ENCODE measurements around the gene SORBS2. TPM values are rescaled to one million over a fixed set of nuclear protein-coding genes. Genes with fewer than 3 reads are reported as not detected.

SORBS2 gene
- total RNA-seq, 1 experiment from 2014 or later = 44.5 TPM

DNA sequence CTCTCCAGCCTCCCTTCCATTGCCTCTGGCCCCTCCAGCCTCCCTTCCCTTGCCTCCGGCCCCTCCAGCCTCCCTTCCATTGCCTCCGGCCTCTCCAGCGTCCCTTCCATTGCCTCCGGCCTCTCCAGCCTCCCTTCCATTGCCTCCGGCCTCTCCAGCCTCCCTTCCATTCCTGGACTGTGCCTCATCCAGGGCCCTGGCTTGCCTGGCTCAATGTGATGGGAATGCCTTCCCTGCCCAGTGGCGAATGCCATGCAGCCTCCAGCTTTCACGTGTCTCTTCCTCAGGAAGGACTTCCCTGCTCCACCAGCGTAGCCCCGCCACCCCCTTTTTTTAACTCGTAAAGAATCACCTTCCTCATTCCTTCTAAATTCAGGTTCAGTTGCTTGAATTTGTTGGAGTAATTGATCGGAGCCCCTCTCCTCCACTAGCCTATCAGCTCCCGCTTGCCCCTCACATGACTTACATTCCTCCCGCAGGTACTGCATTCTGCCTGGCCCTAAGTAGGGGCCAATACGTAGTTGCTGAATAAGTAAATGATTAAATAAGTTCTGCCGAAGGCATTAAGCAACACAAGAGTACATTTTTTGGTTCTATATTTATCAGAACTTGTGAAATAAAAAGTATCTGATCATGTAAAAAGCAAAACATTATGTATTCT is 30.3 kb downstream of the SORBS2 start:
- H3K27me3 Mint-ChIP-seq (ENCODE audit: low read depth) = no peaks in the 10 kb centered on the region
- no peak overlapping the region for H3K27ac Mint-ChIP-seq
- ATAC-seq (no peak), DNase-seq (ENCODE audit: low spot score) (no peak)
- H3K36me3 Mint-ChIP-seq = no peaks in the 10 kb centered on the region
- H3K4me1 Mint-ChIP-seq = peaks cover 44% of the 10 kb centered on the region
- POLR2A ChIA-PET = no interaction called here
- no peak overlapping the region for H3K4me3 Mint-ChIP-seq
- CTCF ChIA-PET = no interaction called here
- TF ChIP-seq TEAD4 (CRISPR knock-in tag; IDR thresholded peaks at IDR 0.05) (no peak), HMGA2 (CRISPR knock-in tag; IDR thresholded peaks at IDR 0.05) (no peak), USF2 (CRISPR knock-in tag; IDR thresholded peaks at IDR 0.05) (peak; percentile 51)
- TF ChIP-seq, protein P1, sequence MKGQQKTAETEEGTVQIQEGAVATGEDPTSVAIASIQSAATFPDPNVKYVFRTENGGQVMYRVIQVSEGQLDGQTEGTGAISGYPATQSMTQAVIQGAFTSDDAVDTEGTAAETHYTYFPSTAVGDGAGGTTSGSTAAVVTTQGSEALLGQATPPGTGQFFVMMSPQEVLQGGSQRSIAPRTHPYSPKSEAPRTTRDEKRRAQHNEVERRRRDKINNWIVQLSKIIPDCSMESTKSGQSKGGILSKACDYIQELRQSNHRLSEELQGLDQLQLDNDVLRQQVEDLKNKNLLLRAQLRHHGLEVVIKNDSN (CRISPR knock-in tag; IDR thresholded peaks at IDR 0.05) = 0 out of 2 replicates have a peak, but pooled peaks have one; percentile 22
- H3K9me3 Mint-ChIP-seq = peaks cover 6% of the 10 kb centered on the region; the same call in 1 of the 2 replicates

DNA sequence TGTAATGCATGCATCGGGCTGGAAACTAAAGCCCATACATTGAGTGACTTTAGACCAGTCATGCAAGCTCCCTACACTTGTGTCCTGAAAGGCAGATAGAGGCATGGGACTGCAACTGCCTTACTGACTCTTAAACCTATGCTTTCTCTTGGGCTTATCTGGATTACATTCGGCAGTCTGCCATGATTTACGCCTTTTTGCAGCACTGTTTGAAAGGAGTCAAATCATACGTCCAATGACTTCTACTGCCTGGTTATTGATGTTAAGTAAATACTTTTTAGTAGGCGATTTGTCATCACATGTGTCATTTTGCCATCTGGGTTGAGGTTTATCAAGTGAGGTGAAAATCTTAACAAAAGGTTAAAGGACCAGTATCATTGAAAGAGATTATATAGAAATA is 31.5 kb downstream of the SORBS2 start:
- H3K4me3 Mint-ChIP-seq = no peak overlapping the region
- no peak for TF ChIP-seq JUN (CRISPR knock-in tag; IDR thresholded peaks at IDR 0.05)
- no peak for TF ChIP-seq ZNF423 (CRISPR knock-in tag; IDR thresholded peaks at IDR 0.05)
- TF ChIP-seq NR3C1 (CRISPR knock-in tag; conservative IDR thresholded peaks at IDR 0.05; ENCODE audit: low read depth) = no peak
- TF ChIP-seq NFATC4 (CRISPR knock-in tag; IDR thresholded peaks at IDR 0.05) = no peak
- TF ChIP-seq TP53 (CRISPR knock-in tag; IDR thresholded peaks at IDR 0.05) = no peak
- TF ChIP-seq MYBL2 (CRISPR knock-in tag; IDR thresholded peaks at IDR 0.05) = no peak
- TF ChIP-seq, protein P2, sequence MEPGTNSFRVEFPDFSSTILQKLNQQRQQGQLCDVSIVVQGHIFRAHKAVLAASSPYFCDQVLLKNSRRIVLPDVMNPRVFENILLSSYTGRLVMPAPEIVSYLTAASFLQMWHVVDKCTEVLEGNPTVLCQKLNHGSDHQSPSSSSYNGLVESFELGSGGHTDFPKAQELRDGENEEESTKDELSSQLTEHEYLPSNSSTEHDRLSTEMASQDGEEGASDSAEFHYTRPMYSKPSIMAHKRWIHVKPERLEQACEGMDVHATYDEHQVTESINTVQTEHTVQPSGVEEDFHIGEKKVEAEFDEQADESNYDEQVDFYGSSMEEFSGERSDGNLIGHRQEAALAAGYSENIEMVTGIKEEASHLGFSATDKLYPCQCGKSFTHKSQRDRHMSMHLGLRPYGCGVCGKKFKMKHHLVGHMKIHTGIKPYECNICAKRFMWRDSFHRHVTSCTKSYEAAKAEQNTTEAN (CRISPR knock-in tag; IDR thresholded peaks at IDR 0.05) = no peak
- TF ChIP-seq SMAD3 (CRISPR knock-in tag; IDR thresholded peaks at IDR 0.05; ENCODE audit: borderline replicate concordance) = no peak
- no peak for TF ChIP-seq ATF6 (CRISPR knock-in tag; IDR thresholded peaks at IDR 0.05)
- no peak for TF ChIP-seq IRF2 (CRISPR knock-in tag; IDR thresholded peaks at IDR 0.05; ENCODE audit: borderline replicate concordance, low read depth)
- TF ChIP-seq TEAD4 (CRISPR knock-in tag; IDR thresholded peaks at IDR 0.05) = no peak
- no peak for TF ChIP-seq KAT7 (CRISPR knock-in tag; IDR thresholded peaks at IDR 0.05; ENCODE audit: borderline replicate concordance)
- TF ChIP-seq ATF1 (CRISPR knock-in tag; IDR thresholded peaks at IDR 0.05) = no peak
- TF ChIP-seq ESRRA (CRISPR knock-in tag; IDR thresholded peaks at IDR 0.05; ENCODE audit: borderline replicate concordance) = no peak
- TF ChIP-seq NFE2L1 (CRISPR knock-in tag; IDR thresholded peaks at IDR 0.05) = no peak
- TF ChIP-seq ZNF416 (CRISPR knock-in tag; IDR thresholded peaks at IDR 0.05) = no peak
- TF ChIP-seq ZNF138 (CRISPR knock-in tag; conservative IDR thresholded peaks at IDR 0.05) = no peak
- no peak for TF ChIP-seq CBFB (CRISPR knock-in tag; IDR thresholded peaks at IDR 0.05; ENCODE audit: low read depth)
- TF ChIP-seq ZNF317 (CRISPR knock-in tag; IDR thresholded peaks at IDR 0.05; ENCODE audit: borderline replicate concordance, low read depth) = no peak
- H3K27ac Mint-ChIP-seq = no peak overlapping the region
- no peak for ATAC-seq
- DNase-seq (ENCODE audit: low spot score) = no peak
- no peaks in the 10 kb centered on the region for H3K27me3 Mint-ChIP-seq (ENCODE audit: low read depth)
- CTCF ChIA-PET = interaction anchor here (0.5 to 1.0 kb wide), 2 partner anchors 38 to 140 kb away, joined by 3 read pairs; no protein-coding TSS in a partner anchor
- POLR2A ChIA-PET = no interaction called here
- no peaks in the 10 kb centered on the region for H3K36me3 Mint-ChIP-seq
- H3K4me1 Mint-ChIP-seq = peaks cover 51% of the 10 kb centered on the region
- H3K9me3 Mint-ChIP-seq = peaks cover 6% of the 10 kb centered on the region; the same call in 1 of the 2 replicates

Data from WTC11 (cell line).